GM18907 (cell line): Measurements from ENCODE around the gene NOC4L.
"Not testable (repeated sequence)": the region's sequence is repeated elsewhere in the genome, so short reads cannot be mapped to it uniquely, and the experiment has no call there.

Source experiments
- ATAC-seq: cut with Tn5 transposase; IDR thresholded peaks from one replicate; pipeline ENCODE4 v1.9.1; 2021; ENCODE audit warnings: mild to moderate bottlenecking, moderate library complexity; ENCODE audit not compliant: unreplicated experiment

The NOC4L gene

DNA sequence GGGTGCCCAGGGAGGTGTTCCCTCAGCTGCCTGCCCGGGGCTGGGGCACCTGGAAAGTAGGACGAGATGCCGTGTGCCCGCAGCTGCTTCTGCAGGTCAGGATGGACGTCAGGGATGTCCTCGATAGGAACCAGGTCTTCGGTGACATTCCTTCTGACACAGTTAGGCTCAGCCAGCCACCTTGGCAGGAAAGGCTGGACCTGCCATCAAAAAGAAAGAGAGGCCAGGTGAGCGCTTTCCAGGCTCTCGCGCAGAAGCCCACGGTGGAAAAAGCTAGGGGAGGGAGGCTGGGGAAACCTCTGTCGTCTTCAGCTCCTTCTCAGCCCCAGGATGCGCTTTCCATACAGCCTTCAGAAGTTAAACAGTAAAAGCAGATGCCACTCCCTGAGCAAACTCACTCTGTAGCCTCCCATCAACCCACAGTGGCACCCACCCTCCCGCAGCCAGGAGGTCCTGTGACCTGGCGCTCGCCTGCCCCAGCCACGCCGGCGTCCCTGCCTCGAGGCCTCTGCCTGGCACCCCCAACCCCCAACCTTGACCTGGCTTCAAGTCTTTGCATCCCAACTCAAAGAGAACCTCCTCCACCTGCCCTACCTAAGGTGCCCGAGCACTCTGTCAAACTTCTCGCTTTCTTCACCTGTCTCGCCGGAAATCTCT, 1.4 kb upstream of the NOC4L start:
- ATAC-seq = no peak

GRCh38 chr12:132143336-132144071, 753 bp upstream of the NOC4L start:
- ATAC-seq = peak; percentile 29

GRCh38 chr12:132144810-132145168, 532 bp downstream of the NOC4L start:
- ATAC-seq = no peak

GRCh38 chr12:132145334-132145733, 1.1 kb downstream of the NOC4L start:
- ATAC-seq = no peak

DNA sequence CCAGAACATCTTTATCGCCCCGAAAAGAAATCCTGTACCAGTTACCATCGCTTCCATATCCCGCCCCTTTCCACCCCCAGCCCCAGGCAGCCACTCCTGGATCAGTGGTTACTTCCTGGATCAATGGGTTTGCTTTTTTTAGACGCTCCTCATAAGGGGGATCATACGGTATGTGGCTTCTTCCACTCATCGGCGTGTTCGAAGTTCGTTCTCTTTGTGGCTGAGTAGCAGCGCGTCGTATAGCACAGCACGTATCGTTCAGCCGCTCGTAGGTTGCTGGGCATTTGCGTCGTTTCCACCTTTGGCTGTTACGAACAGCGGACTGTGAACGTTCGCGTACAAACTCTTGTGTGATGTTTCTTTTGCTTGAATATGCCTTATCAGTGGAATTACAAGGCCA, 1.8 kb downstream of the NOC4L start:
- ATAC-seq = no peak

GRCh38 chr12:132146772-132147422, 2.6 kb downstream of the NOC4L start:
- ATAC-seq = no peak

GRCh38 chr12:132147423-132148367, 3.4 kb downstream of the NOC4L start:
- no peak for ATAC-seq

- ATAC-seq = no peak
Observed at GRCh38 chr12:132148368-132149045, 4.2 kb downstream of the NOC4L start.

- ATAC-seq = not testable (repeated sequence)
Observed at GRCh38 chr12:132149526-132149925, 5.3 kb downstream of the NOC4L start.

DNA sequence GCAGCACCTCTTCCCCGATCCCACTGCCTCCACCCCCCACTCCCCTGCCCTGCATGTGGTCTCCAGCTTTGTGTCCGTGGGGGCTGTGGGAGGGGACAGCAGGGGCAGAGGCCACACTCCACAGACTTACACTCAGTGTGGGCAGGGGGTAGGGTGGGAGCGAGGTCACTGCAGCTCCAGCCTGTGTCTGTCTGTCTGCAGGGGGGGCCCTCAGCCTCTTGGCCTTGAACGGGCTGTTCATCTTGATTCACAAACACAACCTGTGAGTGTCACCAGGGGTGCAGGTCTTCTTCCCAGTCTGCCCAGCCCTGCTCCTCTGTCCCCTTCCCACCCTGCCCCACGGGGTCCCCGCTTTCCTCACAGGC, 6.5 kb downstream of the NOC4L start:
- ATAC-seq = no peak

DNA sequence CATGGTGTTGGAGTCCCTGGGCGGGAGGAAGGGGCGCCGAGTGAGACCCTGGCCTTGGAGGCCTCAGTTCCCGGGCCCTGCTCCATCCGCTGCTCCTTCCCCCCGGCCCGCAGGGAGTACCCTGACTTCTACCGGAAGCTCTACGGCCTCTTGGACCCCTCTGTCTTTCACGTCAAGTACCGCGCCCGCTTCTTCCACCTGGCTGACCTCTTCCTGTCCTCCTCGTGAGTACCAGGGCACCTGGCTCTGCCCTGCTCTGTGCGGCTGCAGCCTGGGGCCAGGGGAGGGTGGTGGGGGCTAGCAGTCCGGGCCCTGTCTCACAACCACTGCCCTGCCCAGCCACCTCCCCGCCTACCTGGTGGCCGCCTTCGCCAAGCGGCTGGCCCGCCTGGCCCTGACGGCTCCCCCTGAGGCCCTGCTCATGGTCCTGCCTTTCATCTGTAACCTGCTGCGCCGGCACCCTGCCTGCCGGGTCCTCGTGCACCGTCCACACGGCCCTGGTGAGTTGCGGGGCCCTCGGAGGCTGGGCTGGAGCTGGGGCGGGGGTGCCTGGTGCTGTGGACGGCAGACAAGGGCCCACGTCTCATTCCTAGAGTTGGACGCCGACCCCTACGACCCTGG, 7.0 kb downstream of the NOC4L start:
- ATAC-seq = no peak

GRCh38 chr12:132151766-132152410, 7.6 kb downstream of the NOC4L start:
- ATAC-seq = no peak

DNA sequence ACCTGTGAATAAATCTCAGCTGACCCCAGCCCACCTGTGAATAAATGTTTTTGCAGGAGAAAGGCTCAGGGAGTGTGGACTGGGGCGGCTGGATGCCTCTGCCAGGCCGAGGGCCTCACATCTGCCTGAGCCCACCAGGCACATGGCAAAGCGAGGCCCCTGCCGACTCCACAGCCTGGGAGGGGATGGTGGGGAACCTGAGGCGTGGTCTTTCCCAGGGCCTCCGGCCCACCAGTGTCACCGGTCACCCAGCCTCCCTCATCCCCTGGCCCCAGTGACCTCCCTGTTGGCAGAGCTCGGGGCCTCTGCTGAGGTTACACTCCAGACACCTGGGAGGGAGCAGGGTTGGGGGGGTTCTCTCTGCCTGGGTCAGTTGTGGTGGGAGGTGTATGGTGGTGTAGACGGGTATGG, 8.2 kb downstream of the NOC4L start:
- ATAC-seq = no peak

GRCh38 chr12:132152953-132153352, 8.7 kb downstream of the NOC4L start:
- no peak for ATAC-seq

DNA sequence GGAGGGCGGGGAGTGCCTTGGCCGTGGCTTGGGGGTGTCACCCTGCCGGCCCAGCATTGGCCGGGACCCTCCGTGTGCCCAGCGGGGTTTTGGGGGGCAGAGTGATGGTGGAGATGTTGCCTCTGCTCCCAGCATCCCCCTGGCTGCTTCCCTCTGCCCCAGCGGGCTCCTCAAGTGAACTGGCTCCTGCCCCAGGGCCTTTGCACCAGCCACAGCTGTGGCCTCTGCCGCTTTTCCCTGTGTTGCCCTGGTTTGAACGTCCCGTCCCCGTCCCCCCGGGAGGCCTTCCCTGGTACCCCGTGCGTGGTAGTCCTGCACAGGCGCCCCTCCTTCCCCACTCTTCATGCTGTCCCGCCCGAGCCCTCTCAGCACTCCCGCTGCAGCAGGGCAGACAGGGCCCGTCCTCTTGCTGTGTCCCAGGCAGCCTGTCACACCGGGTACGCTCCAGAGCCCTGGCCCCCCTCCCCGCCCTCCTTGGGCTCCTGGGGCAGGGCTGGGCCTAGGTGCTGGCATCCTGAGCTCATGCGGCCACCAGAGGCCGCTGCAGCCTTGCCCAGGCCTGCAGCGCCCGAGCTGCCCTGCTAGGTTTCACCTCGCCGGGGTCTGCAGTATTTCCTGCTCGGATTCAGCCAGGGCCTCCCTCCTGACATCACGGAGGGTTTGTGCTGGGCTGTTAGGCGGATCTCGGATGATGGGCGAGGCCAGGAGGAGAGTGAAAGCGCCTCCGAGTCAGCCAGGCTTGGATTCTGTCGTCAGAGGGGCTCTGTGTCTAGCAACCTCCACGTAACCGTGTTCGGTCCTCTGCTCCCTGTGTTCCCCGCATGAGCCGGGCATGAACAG, 9.5 kb downstream of the NOC4L start:
- ATAC-seq = peak; percentile 83

- ATAC-seq = peak; percentile 30
Observed at GRCh38 chr12:132154341-132154761, 10.1 kb downstream of the NOC4L start.

GRCh38 chr12:132154941-132155770, 10.9 kb downstream of the NOC4L start:
- ATAC-seq = no peak
